GM23248 (cell line): ENCODE measurements around the gene SMCO4. TPM values are rescaled to one million over a fixed set of nuclear protein-coding genes. Genes with fewer than 3 reads are reported as not detected.

ENCODE experiments used
- DNase-seq: peaks from one replicate; pipeline ENCODE4 v3.0.0-alpha.2; 2015
- H2AFZ ChIP-seq: fragments of 200-600 bp; sonication (generic); 2 replicates; pipeline ENCODE4 v1.6.1; 2016; ENCODE audit warnings: antibody characterized with exemption
- H3F3A ChIP-seq: fragments of 200-600 bp; sonication (generic); 2 replicates; pipeline ENCODE4 v1.6.1; 2016; ENCODE audit warnings: mild to moderate bottlenecking, antibody characterized with exemption, mixed run types; ENCODE audit not compliant: insufficient read depth
- H3K27ac ChIP-seq: fragments of 200-600 bp; sonication (generic); 2 replicates; pipeline ENCODE4 v1.5.1; 2016; ENCODE audit warnings: mild to moderate bottlenecking
- H3K27me3 ChIP-seq: fragments of 200-600 bp; sonication (generic); replicated peaks from 2 replicates; pipeline ENCODE4 v1.6.1; 2016; ENCODE audit warnings: mild to moderate bottlenecking; ENCODE audit not compliant: insufficient read depth
- H3K36me3 ChIP-seq: fragments of 200-600 bp; sonication (generic); 2 replicates; pipeline ENCODE4 v1.6.1; 2016; ENCODE audit warnings: low read depth, mild to moderate bottlenecking
- H3K4me1 ChIP-seq: fragments of 200-600 bp; sonication (generic); 2 replicates; pipeline ENCODE4 v1.6.1; 2016; ENCODE audit warnings: mild to moderate bottlenecking; ENCODE audit not compliant: insufficient read depth
- H3K4me2 ChIP-seq: fragments of 200-600 bp; sonication (generic); one replicate; pipeline ENCODE4 v1.6.1; 2016; ENCODE audit warnings: mild to moderate bottlenecking; ENCODE audit not compliant: unreplicated experiment
- H3K4me3 ChIP-seq: fragments of 200-600 bp; sonication (generic); 2 replicates; pipeline ENCODE4 v1.5.1; 2016; ENCODE audit warnings: mild to moderate bottlenecking
- H3K79me2 ChIP-seq: fragments of 200-600 bp; sonication (generic); 2 replicates; pipeline ENCODE4 v1.6.1; 2016; ENCODE audit warnings: mild to moderate bottlenecking; ENCODE audit not compliant: insufficient read depth
- H3K9ac ChIP-seq: fragments of 200-600 bp; sonication (generic); 2 replicates; pipeline ENCODE4 v1.6.1; 2016; ENCODE audit warnings: mild to moderate bottlenecking
- H3K9me2 ChIP-seq: fragments of 200-600 bp; sonication (generic); 2 replicates; pipeline ENCODE4 v1.6.1; 2016; ENCODE audit warnings: mixed run types, mild to moderate bottlenecking, moderate library complexity; ENCODE audit not compliant: insufficient read depth
- H3K9me3 ChIP-seq: fragments of 200-600 bp; sonication (generic); one replicate; pipeline ENCODE4 v1.6.1; 2017; ENCODE audit warnings: low read depth
- H4K20me1 ChIP-seq: fragments of 200-600 bp; sonication (generic); 2 replicates; pipeline ENCODE4 v1.6.0; 2016; ENCODE audit not compliant: insufficient read depth
- EZH2 ChIP-seq: fragments of 200-600 bp; sonication (generic); IDR thresholded peaks from 2 replicates; pipeline ENCODE4 v1.6.1; 2018; ENCODE audit warnings: antibody characterized with exemption, mild to moderate bottlenecking; ENCODE audit not compliant: insufficient read depth, poor library complexity, severe bottlenecking
- EZH2phosphoT487 ChIP-seq: fragments of 200-600 bp; sonication (generic); IDR thresholded peaks from 2 replicates; pipeline ENCODE4 v1.6.1; 2018; ENCODE audit warnings: antibody characterized with exemption, moderate library complexity, mild to moderate bottlenecking, low read depth; ENCODE audit not compliant: insufficient read depth
- WGBS, 2 experiments: methylation state at CpG; one replicate each; pipeline ENCODE4 v1.1.6; 2015 to 2017; ENCODE audit warnings: low lambda C conversion rate in 2 of 2, low coverage in 1 of 2; ENCODE audit errors: missing lambda C conversion rate in 2 of 2; 5-methylcytosine and 5-hydroxymethylcytosine counted together
- in situ Hi-C: fragments of 300-500 bp; cut with MboI; formaldehyde crosslinking; loops from 2 replicates; pipeline ENCODE4 v1.15.0; 2020
- polyA plus RNA-seq: library from polyadenylated mRNA; unstranded; fragments of >200 nt; fragmentation: Nextera tagmentation; extraction: Ambion mirVana; gene quantifications from 2 replicates; pipeline ENCODE4 v1.2.1, GENCODE V29; 2016
- total RNA-seq: library from RNA; depleted of rRNA; stranded (reverse); fragments of >200 nt; shearing (Covaris generic); gene quantifications from 2 replicates; pipeline ENCODE4 v1.2.3, GENCODE V29; 2014

Gene SMCO4
- total and polyA plus RNA-seq, 2 experiments from 2014 or later: 12.9 to 21.1 TPM

GRCh38 chr11:93549976-93550375 lies 6.8 kb upstream of the SMCO4 start:
- Histone ChIP-seq H2AFZ (no peak overlapping the region), H3K9me2 (no peaks in the 10 kb centered on the region), H3K36me3 (no peaks in the 10 kb centered on the region), H3K79me2 (no peaks in the 10 kb centered on the region), H4K20me1 (no peaks in the 10 kb centered on the region), H3K9ac (no peak overlapping the region), H3K27me3 (peaks cover 31% of the 10 kb centered on the region), H3K27ac (no peak overlapping the region), H3K4me2 (no peak overlapping the region), H3K4me1 (no peaks in the 10 kb centered on the region), H3K9me3 (no peaks in the 10 kb centered on the region), H3K4me3 (no peak overlapping the region), H3F3A (no peaks in the 10 kb centered on the region)
- DNase-seq: no peak
- TF ChIP-seq EZH2phosphoT487 (no peak), EZH2 (no peak)
- WGBS, 2 experiments: 71 to 75% methylated on average over 4 of the region's 4 CpGs
- in situ Hi-C loops: loop anchor here (10.0 kb wide), 1 partner anchor 315 kb away; no protein-coding TSS in a partner anchor

- Histone ChIP-seq H3K9me2 (no peaks in the 10 kb centered on the region), H2AFZ (no peak overlapping the region), H3K79me2 (no peaks in the 10 kb centered on the region), H3F3A (no peaks in the 10 kb centered on the region), H3K4me3 (no peak overlapping the region), H3K4me2 (no peak overlapping the region), H3K36me3 (no peaks in the 10 kb centered on the region), H3K27me3 (peaks cover 26% of the 10 kb centered on the region), H4K20me1 (no peaks in the 10 kb centered on the region), H3K9me3 (no peaks in the 10 kb centered on the region), H3K27ac (no peak overlapping the region), H3K9ac (no peak overlapping the region), H3K4me1 (no peaks in the 10 kb centered on the region)
- no peak for TF ChIP-seq EZH2
- no peak for TF ChIP-seq EZH2phosphoT487
- in situ Hi-C loops: loop anchor here (10.0 kb wide), 1 partner anchor 314 kb away; no protein-coding TSS in a partner anchor
- no peak for DNase-seq
- WGBS, 2 experiments: 41 to 44% methylated on average over 6 of the region's 6 CpGs
These were observed 5.6 kb upstream of the SMCO4 start for GRCh38 chr11:93548679-93549319.

GRCh38 chr11:93547773-93548172 lies 4.6 kb upstream of the SMCO4 start:
- Histone ChIP-seq H3K9me2 (no peaks in the 10 kb centered on the region), H3F3A (no peaks in the 10 kb centered on the region), H2AFZ (no peak overlapping the region), H3K4me2 (no peak overlapping the region), H3K9ac (no peak overlapping the region), H3K27ac (no peak overlapping the region), H3K4me1 (no peaks in the 10 kb centered on the region), H4K20me1 (no peaks in the 10 kb centered on the region), H3K36me3 (no peaks in the 10 kb centered on the region), H3K4me3 (no peak overlapping the region), H3K27me3 (peaks cover 19% of the 10 kb centered on the region), H3K79me2 (no peaks in the 10 kb centered on the region), H3K9me3 (no peaks in the 10 kb centered on the region)
- TF ChIP-seq EZH2 (no peak), EZH2phosphoT487 (no peak)
- no peak for DNase-seq
- WGBS, 2 experiments: 53 to 56% methylated on average over 2 of the region's 2 CpGs
- in situ Hi-C loops: loop anchor here (10.0 kb wide), 1 partner anchor 313 kb away; no protein-coding TSS in a partner anchor

DNA sequence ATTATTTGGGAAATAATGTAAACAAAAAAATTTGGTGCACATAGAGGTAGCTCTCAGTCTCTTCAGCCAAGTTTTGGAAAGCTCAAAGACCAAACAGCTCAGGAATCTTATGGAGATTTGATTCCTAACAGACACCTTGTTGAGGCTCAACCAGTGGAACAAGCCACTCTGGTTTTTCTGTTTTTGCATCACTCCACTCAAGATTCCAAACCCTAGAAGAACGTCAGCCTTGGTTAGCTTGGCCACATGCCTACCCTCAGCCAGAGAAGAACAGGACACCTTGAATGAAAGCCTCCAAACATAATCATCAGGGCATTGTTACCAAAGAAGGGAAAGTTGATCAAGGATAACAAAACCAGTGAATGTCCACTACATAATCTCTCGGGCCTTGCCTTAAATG lies 3.8 kb upstream of the SMCO4 start:
- WGBS, 2 experiments: 40 to 41% methylated on average over 2 of the region's 2 CpGs

More for the DNA sequence above, 3.8 kb upstream of the SMCO4 start:
- no peak for TF ChIP-seq EZH2phosphoT487
- no peak for TF ChIP-seq EZH2
- Histone ChIP-seq H3K79me2 (no peaks in the 10 kb centered on the region), H3K4me2 (no peak overlapping the region), H3K36me3 (no peaks in the 10 kb centered on the region), H3K27ac (no peak overlapping the region), H3K9ac (no peak overlapping the region), H4K20me1 (no peaks in the 10 kb centered on the region), H3K27me3 (peaks cover 19% of the 10 kb centered on the region), H3F3A (peaks cover 2% of the 10 kb centered on the region; the same call in 1 of the 2 replicates), H3K9me2 (no peaks in the 10 kb centered on the region), H3K4me1 (no peaks in the 10 kb centered on the region), H3K9me3 (no peaks in the 10 kb centered on the region), H3K4me3 (no peak overlapping the region), H2AFZ (no peak overlapping the region)
- in situ Hi-C loops: loop anchor here (10.0 kb wide), 1 partner anchor 312 kb away; no protein-coding TSS in a partner anchor
- DNase-seq: no peak
